ENCODE data around the gene SPOUT1.
"Not testable (repeated sequence)": the region's sequence is repeated elsewhere in the genome, so short reads cannot be mapped to it uniquely, and the experiment has no call there.

SPOUT1 gene

GRCh38 chr9:128809036-128809599 lies 20.5 kb downstream of the SPOUT1 start:
- DNase-seq = no peak

GRCh38 chr9:128808543-128808942 lies 21.1 kb downstream of the SPOUT1 start:
- DNase-seq = no peak

DNA sequence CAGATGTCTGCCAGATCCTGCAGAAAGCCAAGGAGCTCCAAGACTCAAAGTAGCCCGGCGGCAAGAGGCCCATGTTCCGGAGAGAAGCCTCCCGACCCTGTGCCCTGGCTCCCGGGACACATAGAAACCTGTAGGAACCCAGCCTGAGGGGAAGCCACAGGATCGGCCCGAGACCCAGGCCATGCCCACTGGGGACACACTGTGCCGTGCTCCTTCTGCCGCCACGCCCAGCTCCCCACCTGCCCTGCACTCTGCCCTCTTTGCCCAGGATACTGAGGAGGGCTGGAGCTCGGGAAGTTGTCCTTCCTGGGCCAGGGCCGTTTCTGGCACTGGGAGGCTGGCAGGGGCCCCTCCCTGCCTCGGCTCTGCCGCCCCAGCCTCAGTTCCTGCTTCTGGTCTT lies 21.8 kb downstream of the SPOUT1 start:
- no peak for DNase-seq

- DNase-seq = no peak
Measured at GRCh38 chr9:128805661-128806060, 23.9 kb downstream of the SPOUT1 start.

- DNase-seq = no peak
Measured at GRCh38 chr9:128802482-128802881, 27.1 kb downstream of the SPOUT1 start.

DNA sequence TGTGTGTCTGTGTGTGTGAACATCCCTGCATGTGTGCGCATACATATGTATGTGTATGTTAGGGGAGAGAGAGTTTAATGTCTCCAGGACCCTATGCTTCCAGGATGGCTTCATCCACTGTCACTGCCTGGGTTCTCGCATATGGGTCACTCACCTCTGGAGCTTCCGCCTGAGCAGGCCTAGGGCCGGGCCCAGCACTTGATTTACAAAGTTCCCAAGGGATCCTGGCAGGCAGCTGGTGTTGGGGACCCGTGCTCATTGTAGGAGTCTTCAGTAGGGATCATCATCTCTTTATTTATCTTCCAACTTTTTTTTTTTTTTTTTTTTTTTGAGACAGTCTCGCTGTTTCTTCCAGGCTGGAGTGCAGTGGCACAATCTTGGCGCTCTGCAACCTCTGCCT lies 29.5 kb downstream of the SPOUT1 start:
- DNase-seq = no peak

DNA sequence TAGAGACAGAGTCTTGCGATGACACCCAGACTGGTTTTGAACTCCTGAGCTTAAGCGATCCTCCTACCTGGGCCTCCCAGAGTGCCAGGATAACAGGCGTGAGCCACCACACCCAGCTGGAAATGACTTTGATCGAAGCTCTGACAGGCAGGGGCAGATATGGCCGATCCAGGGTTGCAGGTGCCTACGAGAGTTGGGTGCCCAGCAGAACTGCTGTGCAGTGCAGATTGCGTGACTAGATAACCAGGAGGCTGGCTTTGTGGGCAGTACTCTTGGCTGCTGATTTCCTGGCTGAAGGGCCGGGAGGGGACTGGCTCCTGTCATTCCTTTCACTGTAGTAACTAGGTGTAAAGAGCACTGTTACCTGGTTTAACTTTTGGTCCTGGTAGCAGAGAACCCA lies 30.7 kb downstream of the SPOUT1 start:
- DNase-seq = no peak

GRCh38 chr9:128794961-128795360 lies 34.6 kb downstream of the SPOUT1 start:
- not testable (repeated sequence) for DNase-seq

DNA sequence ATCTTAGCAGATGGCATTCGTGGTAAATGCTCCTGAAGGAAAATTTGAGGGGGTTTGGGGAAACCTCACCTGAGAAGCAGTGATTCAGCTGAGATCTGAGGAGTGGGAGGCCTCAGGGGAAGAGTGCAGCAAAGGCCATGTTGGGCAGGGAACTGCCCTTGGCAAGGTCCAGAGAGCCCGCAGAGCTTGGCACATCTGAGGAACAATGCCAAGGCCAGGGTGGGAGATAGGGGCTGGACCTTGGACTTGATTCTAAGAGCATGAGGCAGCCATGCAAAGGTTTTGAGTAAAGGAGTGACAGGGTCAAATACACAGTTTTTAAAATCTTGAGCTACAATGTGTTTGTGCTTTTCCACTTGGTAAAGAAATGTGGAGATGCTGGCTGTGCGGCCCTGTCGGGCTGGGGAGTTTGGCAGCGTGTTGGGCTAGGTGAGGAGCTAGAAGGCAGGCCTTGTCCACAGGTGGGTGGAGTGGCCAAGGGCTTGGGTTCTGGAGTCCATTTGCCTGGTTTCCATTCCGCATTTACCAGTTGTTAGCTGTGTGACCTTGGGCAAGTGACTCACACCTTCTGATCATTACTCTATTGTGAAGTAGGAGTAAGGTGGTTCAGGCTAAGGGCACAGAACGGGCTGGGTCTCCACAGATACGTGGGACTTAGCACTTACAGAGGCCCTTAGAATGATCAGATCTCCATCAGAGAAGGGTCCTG lies 36.5 kb downstream of the SPOUT1 start:
- DNase-seq = no peak

- no peak for DNase-seq
Measured at GRCh38 chr9:128792134-128792533, 37.5 kb downstream of the SPOUT1 start.

- DNase-seq = no peak
Measured at GRCh38 chr9:128790536-128790935, 39.1 kb downstream of the SPOUT1 start.

DNA sequence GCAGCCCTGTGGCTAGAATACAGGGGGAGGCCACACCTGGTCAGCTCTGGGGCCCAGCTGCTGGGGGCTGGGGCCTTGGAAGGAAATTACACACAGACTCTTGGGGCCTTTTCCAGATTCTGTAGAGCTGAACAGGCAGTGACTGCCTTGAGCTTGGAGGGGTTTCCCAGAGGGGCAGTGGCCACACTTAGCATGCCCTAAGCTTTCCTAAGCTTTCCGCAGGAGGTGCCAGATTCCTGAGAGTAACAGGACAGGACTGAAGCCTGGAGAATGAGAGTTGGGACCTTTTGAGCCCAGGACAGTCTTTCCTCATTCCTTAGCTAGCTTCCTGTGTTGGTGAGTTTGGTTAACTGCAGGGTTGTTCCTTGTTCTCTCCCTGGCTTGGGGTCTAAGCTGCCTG lies 41.1 kb downstream of the SPOUT1 start:
- DNase-seq = no peak

GRCh38 chr9:128787659-128788058 lies 41.9 kb downstream of the SPOUT1 start:
- DNase-seq = peak; percentile 11 to 52 (median 30)

DNA sequence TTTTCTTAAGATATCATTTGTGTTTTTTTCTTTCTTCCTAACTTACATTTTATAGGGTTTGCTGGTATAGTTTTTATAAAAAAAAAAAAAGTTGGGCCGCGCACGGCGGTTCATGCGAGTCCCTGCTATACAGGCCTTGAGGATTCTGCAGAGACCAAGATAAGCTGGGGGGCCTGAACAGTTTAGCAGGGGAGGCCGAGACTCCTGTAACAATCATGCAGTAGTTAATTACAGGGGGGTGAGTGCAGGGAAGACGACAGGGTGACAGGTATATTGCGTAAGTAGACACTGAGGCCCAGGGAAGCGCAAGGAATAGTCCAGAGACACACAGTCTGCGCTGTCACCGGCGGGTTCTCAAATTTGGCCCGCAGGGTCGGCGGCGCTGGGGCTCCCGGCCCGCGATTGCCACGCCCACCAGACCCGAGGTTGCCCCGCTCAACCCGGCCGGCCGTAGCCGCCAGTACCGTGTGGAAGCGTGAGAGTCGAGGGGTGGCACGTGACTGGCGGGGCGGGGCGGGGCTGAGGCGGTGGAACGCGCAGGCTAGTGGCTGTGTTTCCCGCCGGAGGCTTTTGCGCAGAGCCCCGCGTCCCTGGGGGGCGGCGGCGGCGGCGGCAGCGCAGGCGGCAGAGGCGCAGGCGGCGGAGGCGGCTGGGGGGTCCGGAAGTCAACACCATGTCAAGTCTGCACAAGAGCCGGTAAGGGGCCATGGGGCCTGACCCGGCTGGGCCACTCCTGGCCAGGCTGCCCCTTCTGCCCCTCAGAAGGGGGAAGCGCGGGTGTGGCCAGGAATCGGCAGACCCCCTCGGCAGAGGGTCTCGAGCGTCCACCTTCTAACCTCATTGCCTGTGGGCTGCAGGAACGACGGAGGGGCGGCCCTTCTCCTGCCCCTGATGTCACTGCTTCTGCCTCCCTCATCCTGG lies 42.7 kb downstream of the SPOUT1 start, which contains the start of gene TBC1D13:
TBC1D13 (plus strand) TSS at position 573 of the 921 bp plus-strand sequence; CDS start at position 674, 101 bp downstream.
- DNase-seq = peak; percentile 87 to 94 (median 91)

DNA sequence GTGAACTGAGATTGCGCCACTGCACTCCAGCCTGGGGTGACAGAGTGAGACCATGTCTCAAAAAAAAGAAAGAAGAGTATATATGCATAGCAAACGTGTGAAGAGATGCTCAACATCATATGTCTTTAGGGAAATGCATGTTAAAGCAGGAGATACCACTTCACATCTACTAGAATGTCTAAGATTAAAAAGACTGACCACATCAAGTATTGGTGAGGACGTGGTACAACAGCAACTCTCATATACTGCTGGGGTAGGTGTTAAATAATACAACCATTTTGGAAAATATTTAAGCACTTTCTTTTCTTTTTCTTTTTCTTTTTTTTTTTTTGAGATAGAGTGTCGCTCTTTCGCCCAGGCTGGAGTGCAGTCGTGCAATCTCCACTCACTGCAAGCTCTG lies 44.2 kb downstream of the SPOUT1 start:
- no peak for DNase-seq

DNA sequence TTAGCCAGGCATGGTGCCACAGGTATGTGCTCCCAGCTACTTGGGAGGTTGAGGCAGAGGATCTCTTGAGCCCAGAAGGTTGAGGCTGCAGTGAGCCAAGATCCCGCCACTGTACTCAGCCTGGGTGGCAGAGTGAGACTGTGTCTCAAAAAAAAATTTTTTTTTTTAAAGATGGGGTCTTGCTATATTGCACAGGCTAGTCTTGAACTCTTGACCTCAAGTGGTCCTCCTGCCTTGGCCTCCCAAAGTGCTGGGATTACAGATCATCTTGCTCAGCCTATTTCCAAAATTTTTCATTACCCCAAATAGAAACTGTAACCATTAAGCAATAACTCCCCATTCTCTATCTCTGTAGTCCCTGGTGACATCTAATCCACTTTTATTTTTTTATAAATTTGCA lies 46.9 kb downstream of the SPOUT1 start:
- DNase-seq = no peak

DNA sequence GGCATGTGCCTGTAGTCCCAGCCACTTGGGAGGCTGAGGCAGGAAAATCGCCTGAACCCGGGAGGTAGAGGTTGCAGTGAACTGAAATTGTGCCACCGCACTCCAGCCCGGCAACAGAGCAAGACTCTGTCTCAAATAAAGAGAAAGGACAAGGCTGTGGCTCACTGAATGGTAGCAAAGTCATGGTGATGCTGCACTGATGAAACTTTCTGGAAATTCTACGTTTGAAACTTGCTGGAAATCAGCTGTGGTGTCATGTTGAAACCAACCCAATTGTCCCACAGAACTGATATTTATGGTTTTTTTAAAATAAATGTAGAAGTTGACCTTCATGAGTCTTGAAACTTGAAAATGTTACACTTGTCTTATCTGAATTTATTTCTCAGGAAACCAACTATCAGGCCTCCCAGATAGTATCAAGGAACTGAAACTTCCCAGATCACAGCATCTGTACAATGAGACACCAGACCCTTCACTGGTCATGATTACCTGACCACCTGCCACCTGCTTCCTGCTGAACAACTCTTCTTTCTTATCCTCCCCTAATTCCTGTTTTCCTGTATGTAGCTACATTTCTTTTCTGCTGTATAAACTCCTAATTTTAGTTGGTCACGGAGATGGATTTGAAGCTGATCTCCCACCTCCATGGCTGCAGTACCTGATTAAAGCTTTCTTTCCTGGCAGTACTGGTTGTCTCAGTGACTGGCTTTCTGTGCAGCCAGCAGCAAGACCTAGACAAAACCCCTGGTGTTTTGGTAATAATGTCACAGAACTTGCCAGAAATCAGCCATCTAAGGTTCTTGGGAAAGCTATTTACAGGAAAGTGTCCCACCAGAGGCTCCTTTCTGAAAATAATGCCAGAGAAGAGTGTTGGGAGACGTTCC lies 48.2 kb downstream of the SPOUT1 start:
- peak in 1 of 4 experiments; percentile 17 for DNase-seq

DNA sequence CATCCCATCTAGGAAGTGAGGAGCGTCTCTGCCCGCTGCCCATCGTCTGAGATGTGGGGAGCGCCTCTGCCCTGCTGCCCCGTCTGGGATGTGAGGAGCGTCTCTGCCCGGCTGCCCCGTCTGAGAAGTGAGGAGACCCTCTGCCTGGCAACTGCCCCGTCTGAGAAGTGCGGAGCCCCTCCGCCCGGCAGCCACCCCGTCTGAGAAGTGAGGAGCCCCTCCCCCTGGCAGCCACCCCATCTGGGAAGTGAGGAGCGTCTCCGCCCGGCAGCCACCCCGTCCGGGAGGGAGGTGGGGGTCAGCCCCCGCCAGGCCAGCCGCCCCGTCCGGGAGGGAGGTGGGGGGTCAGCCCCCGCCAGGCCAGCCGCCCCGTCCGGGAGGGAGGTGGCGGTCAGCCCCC lies 49.5 kb downstream of the SPOUT1 start:
- not testable (repeated sequence) for DNase-seq

GRCh38 chr9:128774804-128775203 lies 54.8 kb downstream of the SPOUT1 start:
- DNase-seq = no peak

- DNase-seq = no peak
Measured at GRCh38 chr9:128773049-128773448, 56.5 kb downstream of the SPOUT1 start.

DNA sequence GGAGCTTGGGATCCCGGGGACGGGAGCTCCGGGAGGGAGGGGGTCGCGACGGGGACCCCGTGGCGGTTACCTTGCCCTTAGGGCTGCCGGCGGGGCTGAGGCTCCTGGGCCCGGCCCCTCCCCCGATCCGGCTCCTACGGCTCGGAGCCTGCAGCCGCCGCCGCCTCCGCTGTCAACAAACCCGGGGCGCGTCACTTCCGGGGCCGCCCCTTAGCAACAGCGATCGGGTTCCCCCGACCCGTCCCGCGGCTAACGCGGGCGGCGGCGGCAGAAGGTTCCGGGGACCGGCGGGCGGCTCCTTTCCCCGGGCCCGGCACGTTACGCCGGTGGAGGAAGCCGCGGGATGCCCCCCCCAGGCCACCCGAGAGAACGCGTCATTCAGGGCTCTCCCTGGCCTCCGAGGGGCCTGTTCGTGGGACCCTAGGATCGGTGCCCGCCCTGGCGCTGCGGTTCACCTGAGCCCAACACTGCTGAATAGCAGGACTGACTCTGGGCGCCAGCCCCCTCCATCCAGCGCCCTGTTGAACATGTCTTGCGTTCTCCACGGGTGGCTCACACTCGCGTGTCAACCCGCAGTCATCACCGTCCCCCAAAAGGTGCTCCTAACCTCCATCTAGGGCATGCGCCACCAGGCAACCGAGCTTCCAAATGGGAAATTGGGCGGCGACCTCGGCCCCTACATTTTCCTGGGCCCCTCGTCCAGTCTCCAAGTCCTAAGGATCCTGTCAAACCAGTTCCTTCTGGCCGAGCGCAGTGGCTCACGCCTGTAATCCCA lies 57.7 kb downstream of the SPOUT1 start, which contains the start of gene ZER1:
ZER1 (minus strand) TSS at position 183 of the 775 bp plus-strand sequence. CDS start 16,362 bp downstream, outside the sequence.
- peak; percentile 95 to 98 (median 96) for DNase-seq

Measured in suppressor macrophage (primary cell).